ENCODE data around the gene U2AF1L4. TPM values are rescaled to one million over a fixed set of nuclear protein-coding genes. Genes with fewer than 3 reads are reported as not detected.
"Not testable (repeated sequence)": the region's sequence is repeated elsewhere in the genome, so short reads cannot be mapped to it uniquely, and the experiment has no call there.

Gene U2AF1L4
- total and polyA plus RNA-seq, 9 donors = 10.6 to 17.6 (median 14.1) TPM

GRCh38 chr19:35725216-35725861 lies 19.9 kb downstream of the U2AF1L4 start:
- Histone ChIP-seq H3K9me3 (replicated peaks; ENCODE audit: control insufficient read depth, low read depth, low read length) (no peaks in the 10 kb centered on the region), H3K4me1 (ENCODE audit: control insufficient read depth, insufficient read depth, low read length) (no peaks in the 10 kb centered on the region), H3K36me3 (ENCODE audit: control insufficient read depth, insufficient read depth, low read length) (peaks cover 95% of the 10 kb centered on the region), H3K27me3 (ENCODE audit: control insufficient read depth, insufficient read depth, low read length) (no peaks in the 10 kb centered on the region), H3K27ac (ENCODE audit: low read length) (no peak overlapping the region), H3K4me3 (ENCODE audit: low read length) (no peak overlapping the region)
- DNase-seq = no peak
- 87% methylated on average over 6 of the region's 23 CpGs for WGBS (ENCODE audit: insufficient coverage)

GRCh38 chr19:35724560-35724959 lies 20.7 kb downstream of the U2AF1L4 start:
- peaks cover 94% of the 10 kb centered on the region for H3K36me3 ChIP-seq (ENCODE audit: control insufficient read depth, insufficient read depth, low read length)
- no peaks in the 10 kb centered on the region for H3K27me3 ChIP-seq (ENCODE audit: control insufficient read depth, insufficient read depth, low read length)
- H3K4me3 ChIP-seq (ENCODE audit: low read length) = no peak overlapping the region
- DNase-seq = no peak
- peaks cover 2% of the 10 kb centered on the region for H3K4me1 ChIP-seq (ENCODE audit: control insufficient read depth, insufficient read depth, low read length)
- H3K27ac ChIP-seq (ENCODE audit: low read length) = no peak overlapping the region
- WGBS (ENCODE audit: insufficient coverage) = 94% methylated on average over 11 of the region's 12 CpGs
- H3K9me3 ChIP-seq (replicated peaks; ENCODE audit: control insufficient read depth, low read depth, low read length) = no peaks in the 10 kb centered on the region

- H3K27me3 ChIP-seq (ENCODE audit: control insufficient read depth, insufficient read depth, low read length); H3K4me1 ChIP-seq (ENCODE audit: control insufficient read depth, insufficient read depth, low read length); H3K27ac ChIP-seq (ENCODE audit: low read length); DNase-seq; H3K4me3 ChIP-seq (ENCODE audit: low read length); H3K9me3 ChIP-seq (replicated peaks; ENCODE audit: control insufficient read depth, low read depth, low read length): not testable (repeated sequence)
- H3K36me3 ChIP-seq (ENCODE audit: control insufficient read depth, insufficient read depth, low read length) = peaks cover 92% of the 10 kb centered on the region
- WGBS (ENCODE audit: insufficient coverage) = 100% methylated on average over 6 of the region's 7 CpGs
Observed at GRCh38 chr19:35724132-35724531, 21.1 kb downstream of the U2AF1L4 start.

DNA sequence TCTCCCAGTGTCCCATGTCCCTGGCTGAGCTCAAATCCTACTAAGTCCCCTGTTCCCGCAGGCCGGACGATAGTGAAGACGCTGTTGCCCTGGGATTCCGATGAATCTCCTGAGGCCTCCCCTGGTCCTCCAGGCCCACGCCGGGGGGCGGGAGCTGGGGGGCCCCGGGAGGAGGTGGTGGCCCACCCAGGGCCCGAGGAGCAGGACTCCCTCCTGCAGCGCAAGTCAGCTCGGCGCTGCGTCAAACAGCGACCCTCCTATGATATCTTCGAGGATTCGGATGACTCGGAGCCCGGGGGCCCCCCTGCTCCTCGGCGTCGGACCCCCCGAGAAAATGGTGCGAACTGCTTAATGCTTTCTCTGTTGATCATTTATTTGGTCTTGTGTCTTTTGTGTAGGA lies 21.5 kb downstream of the U2AF1L4 start:
- no peaks in the 10 kb centered on the region for H3K27me3 ChIP-seq (ENCODE audit: control insufficient read depth, insufficient read depth, low read length)
- no peak overlapping the region for H3K4me3 ChIP-seq (ENCODE audit: low read length)
- H3K36me3 ChIP-seq (ENCODE audit: control insufficient read depth, insufficient read depth, low read length) = peaks cover 88% of the 10 kb centered on the region
- WGBS (ENCODE audit: insufficient coverage) = 93% methylated on average over 24 of the region's 24 CpGs
- no peak for DNase-seq
- H3K27ac ChIP-seq (ENCODE audit: low read length) = no peak overlapping the region
- no peaks in the 10 kb centered on the region for H3K9me3 ChIP-seq (replicated peaks; ENCODE audit: control insufficient read depth, low read depth, low read length)
- H3K4me1 ChIP-seq (ENCODE audit: control insufficient read depth, insufficient read depth, low read length) = peaks cover 11% of the 10 kb centered on the region

- Histone ChIP-seq H3K36me3 (ENCODE audit: control insufficient read depth, insufficient read depth, low read length) (peaks cover 80% of the 10 kb centered on the region), H3K4me1 (ENCODE audit: control insufficient read depth, insufficient read depth, low read length) (peaks cover 11% of the 10 kb centered on the region), H3K27ac (ENCODE audit: low read length) (no peak overlapping the region), H3K9me3 (replicated peaks; ENCODE audit: control insufficient read depth, low read depth, low read length) (no peaks in the 10 kb centered on the region), H3K4me3 (ENCODE audit: low read length) (no peak overlapping the region), H3K27me3 (ENCODE audit: control insufficient read depth, insufficient read depth, low read length) (no peaks in the 10 kb centered on the region)
- no peak for DNase-seq
- WGBS (ENCODE audit: insufficient coverage) = 96% methylated on average over 10 of the region's 16 CpGs
Observed at GRCh38 chr19:35722897-35723296, 22.3 kb downstream of the U2AF1L4 start.

GRCh38 chr19:35722461-35722860 lies 22.8 kb downstream of the U2AF1L4 start:
- WGBS (ENCODE audit: insufficient coverage) = 95% methylated on average over 14 of the region's 14 CpGs
- DNase-seq = no peak
- no peak overlapping the region for H3K27ac ChIP-seq (ENCODE audit: low read length)
- H3K4me1 ChIP-seq (ENCODE audit: control insufficient read depth, insufficient read depth, low read length) = peaks cover 11% of the 10 kb centered on the region
- H3K4me3 ChIP-seq (ENCODE audit: low read length) = no peak overlapping the region
- H3K9me3 ChIP-seq (replicated peaks; ENCODE audit: control insufficient read depth, low read depth, low read length) = no peaks in the 10 kb centered on the region
- H3K27me3 ChIP-seq (ENCODE audit: control insufficient read depth, insufficient read depth, low read length) = no peaks in the 10 kb centered on the region
- H3K36me3 ChIP-seq (ENCODE audit: control insufficient read depth, insufficient read depth, low read length) = peaks cover 76% of the 10 kb centered on the region

DNA sequence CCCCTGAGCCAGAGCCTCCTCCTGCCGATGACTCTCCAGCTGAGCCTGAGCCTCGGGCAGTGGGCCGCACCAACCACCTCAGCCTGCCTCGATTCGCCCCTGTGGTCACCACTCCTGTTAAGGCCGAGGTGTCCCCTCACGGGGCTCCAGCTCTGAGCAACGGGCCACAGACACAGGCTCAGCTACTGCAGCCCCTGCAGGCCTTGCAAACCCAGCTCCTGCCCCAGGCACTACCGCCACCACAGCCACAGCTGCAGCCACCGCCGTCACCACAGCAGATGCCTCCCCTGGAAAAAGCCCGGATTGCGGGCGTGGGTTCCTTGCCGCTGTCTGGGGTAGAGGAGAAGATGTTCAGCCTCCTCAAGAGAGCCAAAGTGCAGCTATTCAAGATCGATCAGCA lies 23.8 kb downstream of the U2AF1L4 start:
- H3K27ac ChIP-seq (ENCODE audit: low read length) = no peak overlapping the region
- peaks cover 67% of the 10 kb centered on the region for H3K36me3 ChIP-seq (ENCODE audit: control insufficient read depth, insufficient read depth, low read length)
- H3K9me3 ChIP-seq (replicated peaks; ENCODE audit: control insufficient read depth, low read depth, low read length) = no peaks in the 10 kb centered on the region
- 87% methylated on average over 9 of the region's 16 CpGs for WGBS (ENCODE audit: insufficient coverage)
- peaks cover 11% of the 10 kb centered on the region for H3K4me1 ChIP-seq (ENCODE audit: control insufficient read depth, insufficient read depth, low read length)
- DNase-seq = no peak
- no peak overlapping the region for H3K4me3 ChIP-seq (ENCODE audit: low read length)
- no peaks in the 10 kb centered on the region for H3K27me3 ChIP-seq (ENCODE audit: control insufficient read depth, insufficient read depth, low read length)

DNA sequence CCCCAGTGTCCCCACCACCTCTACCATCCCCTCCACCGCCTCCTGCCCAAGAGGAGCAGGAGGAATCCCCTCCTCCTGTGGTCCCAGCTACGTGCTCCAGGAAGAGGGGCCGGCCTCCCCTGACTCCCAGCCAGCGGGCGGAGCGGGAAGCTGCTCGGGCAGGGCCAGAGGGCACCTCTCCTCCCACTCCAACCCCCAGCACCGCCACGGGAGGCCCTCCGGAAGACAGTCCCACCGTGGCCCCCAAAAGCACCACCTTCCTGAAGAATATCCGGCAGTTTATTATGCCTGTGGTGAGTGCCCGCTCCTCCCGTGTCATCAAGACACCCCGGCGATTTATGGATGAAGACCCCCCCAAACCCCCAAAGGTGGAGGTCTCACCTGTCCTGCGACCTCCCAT lies 24.6 kb downstream of the U2AF1L4 start:
- H3K27ac ChIP-seq (ENCODE audit: low read length) = no peak overlapping the region
- no peaks in the 10 kb centered on the region for H3K27me3 ChIP-seq (ENCODE audit: control insufficient read depth, insufficient read depth, low read length)
- no peak overlapping the region for H3K4me3 ChIP-seq (ENCODE audit: low read length)
- DNase-seq = no peak
- 90% methylated on average over 14 of the region's 17 CpGs for WGBS (ENCODE audit: insufficient coverage)
- no peaks in the 10 kb centered on the region for H3K9me3 ChIP-seq (replicated peaks; ENCODE audit: control insufficient read depth, low read depth, low read length)
- peaks cover 60% of the 10 kb centered on the region for H3K36me3 ChIP-seq (ENCODE audit: control insufficient read depth, insufficient read depth, low read length)
- H3K4me1 ChIP-seq (ENCODE audit: control insufficient read depth, insufficient read depth, low read length) = peaks cover 18% of the 10 kb centered on the region

DNA sequence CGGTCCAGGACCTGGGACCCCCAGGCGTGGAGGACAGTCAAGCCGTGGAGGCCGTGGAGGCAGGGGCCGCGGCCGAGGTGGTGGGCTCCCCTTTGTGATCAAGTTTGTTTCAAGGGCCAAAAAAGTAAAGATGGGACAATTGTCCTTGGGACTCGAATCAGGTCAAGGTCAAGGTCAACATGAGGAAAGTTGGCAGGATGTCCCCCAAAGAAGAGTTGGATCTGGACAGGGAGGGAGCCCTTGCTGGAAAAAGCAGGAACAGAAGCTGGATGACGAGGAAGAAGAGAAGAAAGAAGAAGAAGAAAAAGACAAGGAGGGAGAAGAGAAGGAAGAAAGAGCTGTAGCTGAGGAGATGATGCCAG lies 25.1 kb downstream of the U2AF1L4 start:
- Histone ChIP-seq H3K36me3 (ENCODE audit: control insufficient read depth, insufficient read depth, low read length) (peaks cover 55% of the 10 kb centered on the region), H3K27ac (ENCODE audit: low read length) (no peak overlapping the region), H3K9me3 (replicated peaks; ENCODE audit: control insufficient read depth, low read depth, low read length) (no peaks in the 10 kb centered on the region), H3K4me1 (ENCODE audit: control insufficient read depth, insufficient read depth, low read length) (peaks cover 19% of the 10 kb centered on the region), H3K27me3 (ENCODE audit: control insufficient read depth, insufficient read depth, low read length) (no peaks in the 10 kb centered on the region), H3K4me3 (ENCODE audit: low read length) (no peak overlapping the region)
- DNase-seq = no peak
- WGBS (ENCODE audit: insufficient coverage) = 90% methylated on average over 9 of the region's 9 CpGs

GRCh38 chr19:35719402-35720162 lies 25.6 kb downstream of the U2AF1L4 start:
- Histone ChIP-seq H3K27ac (ENCODE audit: low read length) (no peak overlapping the region), H3K4me3 (ENCODE audit: low read length) (peak overlapping the region; percentile 86), H3K36me3 (ENCODE audit: control insufficient read depth, insufficient read depth, low read length) (peaks cover 49% of the 10 kb centered on the region), H3K9me3 (replicated peaks; ENCODE audit: control insufficient read depth, low read depth, low read length) (no peaks in the 10 kb centered on the region), H3K4me1 (ENCODE audit: control insufficient read depth, insufficient read depth, low read length) (peaks cover 19% of the 10 kb centered on the region), H3K27me3 (ENCODE audit: control insufficient read depth, insufficient read depth, low read length) (no peaks in the 10 kb centered on the region)
- whole genome bisulfite sequencing (ENCODE audit: insufficient coverage) = 85% methylated on average over 25 of the region's 32 CpGs
- no peak for DNase-seq

Data from muscle of leg (tissue), 11 donors.